HEK293T (cell line): ENCODE results near the gene ZNF641.
"Not testable (repeated sequence)": the region's sequence is repeated elsewhere in the genome, so short reads cannot be mapped to it uniquely, and the experiment has no call there.

Source experiments
- CTCF ChIA-PET: fragments of 350-600 bp; formaldehyde crosslinking; extraction: SDS; loops from one replicate; lab custom pipeline; 2021; ENCODE audit warnings: antibody characterized with exemption, inconsistent platforms; lab: Yijun Ruan, JAX
- POLR2A ChIA-PET: fragments of 350-600 bp; formaldehyde crosslinking; extraction: SDS; loops from one replicate; lab custom pipeline; 2020; ENCODE audit warnings: antibody characterized with exemption, inconsistent platforms; lab: Yijun Ruan, JAX
- DNase-seq: peaks from one replicate; pipeline ENCODE4 v3.0.0; 2012; ENCODE audit warnings: mixed read lengths; ENCODE audit errors: extremely low spot score
- ARNT ChIP-seq: fragments of 450-650 bp; IDR thresholded peaks from 2 replicates; pipeline ENCODE4 v1.6.1; 2017; ENCODE audit warnings: mild to moderate bottlenecking
- BHLHE40 ChIP-seq: fragments of 450-650 bp; IDR thresholded peaks from 2 replicates; pipeline ENCODE4 v1.6.1; 2016; ENCODE audit warnings: mild to moderate bottlenecking, moderate library complexity, borderline replicate concordance
- CTBP1 ChIP-seq: fragments of 450-650 bp; IDR thresholded peaks from 2 replicates; pipeline ENCODE4 v1.6.1; 2016; ENCODE audit warnings: borderline replicate concordance
- ELF4 ChIP-seq: fragments of 450-650 bp; IDR thresholded peaks from 2 replicates; pipeline ENCODE4 v1.6.1; 2017; ENCODE audit warnings: antibody characterized with exemption
- FOXA1 ChIP-seq: fragments of 450-650 bp; IDR thresholded peaks from 2 replicates; pipeline ENCODE4 v1.6.1; 2016; ENCODE audit warnings: mild to moderate bottlenecking
- FOXK2 ChIP-seq: fragments of 450-650 bp; IDR thresholded peaks from 2 replicates; pipeline ENCODE4 v1.6.1; 2016; ENCODE audit warnings: mild to moderate bottlenecking
- FOXM1 ChIP-seq: fragments of 450-650 bp; IDR thresholded peaks from 2 replicates; pipeline ENCODE4 v1.6.1; 2017; ENCODE audit warnings: mild to moderate bottlenecking, borderline replicate concordance
- HDGF ChIP-seq: fragments of 450-650 bp; IDR thresholded peaks from 2 replicates; pipeline ENCODE4 v1.6.1; 2017; ENCODE audit warnings: antibody characterized with exemption, borderline replicate concordance
- L3MBTL2 ChIP-seq: fragments of 450-650 bp; conservative IDR thresholded peaks from 2 replicates; pipeline ENCODE4 v1.6.1; 2016; ENCODE audit warnings: mild to moderate bottlenecking
- LEF1 ChIP-seq: fragments of 450-650 bp; IDR thresholded peaks from 2 replicates; pipeline ENCODE4 v1.6.1; 2017; ENCODE audit warnings: mild to moderate bottlenecking, borderline replicate concordance
- NFRKB ChIP-seq: fragments of 450-650 bp; IDR thresholded peaks from 2 replicates; pipeline ENCODE4 v1.6.1; 2016; ENCODE audit warnings: mild to moderate bottlenecking, moderate library complexity
- SP1 ChIP-seq: fragments of 450-650 bp; IDR thresholded peaks from 2 replicates; pipeline ENCODE4 v1.6.1; 2017
- SUZ12 ChIP-seq: fragments of 450-650 bp; IDR thresholded peaks from 2 replicates; pipeline ENCODE4 v1.6.1; 2016; ENCODE audit warnings: mild to moderate bottlenecking
- TARDBP ChIP-seq: fragments of 450-650 bp; IDR thresholded peaks from 2 replicates; pipeline ENCODE4 v1.6.1; 2016
- ZNF384 ChIP-seq: fragments of 450-650 bp; IDR thresholded peaks from 2 replicates; pipeline ENCODE4 v1.6.1; 2016
- TF ChIP-seq, protein P1 (sequence below): fragments of 450-650 bp; IDR thresholded peaks from 2 replicates; pipeline ENCODE4 v1.6.1; 2016

Gene ZNF641

GRCh38 chr12:48339442-48340117, 11.1 kb downstream of the ZNF641 start:
- POLR2A ChIA-PET, result no interaction called here
- no peak for TF ChIP-seq L3MBTL2
- CTCF ChIA-PET, result interaction anchor here (0.5 kb wide), 1 partner anchor 51 kb away, joined by 3 read pairs; no protein-coding TSS in a partner anchor
- DNase-seq, result no peak

GRCh38 chr12:48336564-48336963, 14.2 kb downstream of the ZNF641 start:
- TF ChIP-seq ZNF384 (no peak), FOXA1 (no peak), L3MBTL2 (no peak), LEF1 (no peak), NFRKB (no peak), HDGF (no peak), ELF4 (no peak)
- TF ChIP-seq, protein P1, sequence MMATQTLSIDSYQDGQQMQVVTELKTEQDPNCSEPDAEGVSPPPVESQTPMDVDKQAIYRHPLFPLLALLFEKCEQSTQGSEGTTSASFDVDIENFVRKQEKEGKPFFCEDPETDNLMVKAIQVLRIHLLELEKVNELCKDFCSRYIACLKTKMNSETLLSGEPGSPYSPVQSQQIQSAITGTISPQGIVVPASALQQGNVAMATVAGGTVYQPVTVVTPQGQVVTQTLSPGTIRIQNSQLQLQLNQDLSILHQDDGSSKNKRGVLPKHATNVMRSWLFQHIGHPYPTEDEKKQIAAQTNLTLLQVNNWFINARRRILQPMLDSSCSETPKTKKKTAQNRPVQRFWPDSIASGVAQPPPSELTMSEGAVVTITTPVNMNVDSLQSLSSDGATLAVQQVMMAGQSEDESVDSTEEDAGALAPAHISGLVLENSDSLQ, result no peak
- CTCF ChIA-PET, result no interaction called here
- no peak for DNase-seq
- POLR2A ChIA-PET, result no interaction called here

GRCh38 chr12:48336061-48336460, 14.7 kb downstream of the ZNF641 start:
- ChIA-PET CTCF (no interaction called here), POLR2A (no interaction called here)
- DNase-seq, result no peak
- no peak for TF ChIP-seq HDGF
- no peak for TF ChIP-seq ELF4
- TF ChIP-seq ZNF384, result no peak
- TF ChIP-seq, protein P1, result no peak

DNA sequence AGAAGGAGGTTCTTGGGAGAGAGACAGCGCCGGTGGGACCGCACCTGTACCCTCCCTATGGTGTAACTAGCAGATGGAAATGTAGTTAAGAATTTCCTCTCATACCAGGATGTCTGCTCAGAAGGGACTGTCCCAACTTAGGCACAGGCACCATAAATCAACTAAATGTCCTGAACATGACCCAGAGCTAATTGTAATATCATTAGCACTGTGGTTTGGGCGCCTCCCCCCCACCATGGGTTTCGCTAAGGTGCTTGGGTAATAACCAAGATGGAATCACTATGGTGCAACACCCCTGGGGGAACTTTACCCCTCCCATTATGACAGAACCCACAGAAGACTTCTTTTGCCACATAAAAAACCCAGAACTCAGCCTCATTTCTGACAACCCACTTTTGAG, 15.9 kb downstream of the ZNF641 start:
- TF ChIP-seq SP1 (no peak), BHLHE40 (no peak), CTBP1 (no peak), FOXK2 (no peak), TARDBP (no peak), ZNF384 (no peak), L3MBTL2 (no peak), FOXA1 (no peak), LEF1 (no peak)
- TF ChIP-seq, protein P1, result no peak
- POLR2A ChIA-PET, result no interaction called here
- DNase-seq, result no peak
- CTCF ChIA-PET, result no interaction called here

DNA sequence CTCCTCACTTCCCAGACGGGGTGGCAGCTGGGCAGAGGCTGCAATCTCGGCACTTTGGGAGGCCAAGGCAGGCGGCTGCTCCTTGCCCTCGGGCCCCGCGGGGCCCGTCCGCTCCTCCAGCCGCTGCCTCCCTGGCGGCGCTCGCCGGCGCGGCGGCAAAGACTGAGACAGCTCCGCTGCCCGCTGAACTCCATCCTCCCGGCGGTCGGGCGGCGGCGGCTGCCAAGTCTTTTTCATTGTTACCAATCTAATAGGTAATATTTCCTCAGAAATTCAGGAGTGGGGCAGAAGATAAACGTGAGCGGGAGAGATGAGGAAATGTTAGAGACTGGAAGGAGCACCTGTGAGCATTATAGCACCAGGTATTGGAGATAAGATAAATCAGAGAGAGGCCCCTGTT, 17.0 kb downstream of the ZNF641 start:
- CTCF ChIA-PET, DNase-seq, POLR2A ChIA-PET: not testable (repeated sequence)

DNA sequence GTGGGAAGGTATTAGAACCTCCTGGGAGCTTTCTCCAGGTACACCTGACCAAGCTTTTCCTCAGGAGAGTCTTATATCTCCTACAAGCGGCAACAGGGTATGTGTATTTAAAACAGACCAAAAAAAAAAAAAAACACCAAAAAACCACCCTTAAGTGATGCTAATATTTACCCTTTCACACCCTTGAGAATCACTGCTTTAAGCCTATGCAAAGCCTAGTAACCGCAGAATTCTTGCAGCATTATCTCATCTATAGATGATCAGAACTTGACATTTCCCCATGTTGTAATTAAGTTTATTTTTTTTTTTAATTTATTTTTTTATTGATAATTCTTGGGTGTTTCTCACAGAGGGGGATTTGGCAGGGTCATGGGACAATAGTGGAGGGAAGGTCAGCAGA, 19.3 kb downstream of the ZNF641 start:
- CTCF ChIA-PET, result no interaction called here
- POLR2A ChIA-PET, result no interaction called here

More for the DNA sequence above, 19.3 kb downstream of the ZNF641 start:
- TF ChIP-seq CTBP1 (no peak), ARNT (no peak), L3MBTL2 (no peak), TARDBP (no peak), ELF4 (no peak), SUZ12 (no peak), FOXK2 (no peak), BHLHE40 (no peak), HDGF (no peak), FOXM1 (no peak), ZNF384 (no peak), FOXA1 (no peak), SP1 (no peak)
- TF ChIP-seq, protein P1, result no peak
- DNase-seq, result no peak
